Limb (tissue), 2 donors: ENCODE measurements around the gene BGLAP.

Experiments used
- DNase-seq, 2 donors: peaks; one replicate each; pipeline ENCODE4 v3.0.0-alpha.2; 2016; ENCODE audit errors: extremely low spot score in 2 of 2

The BGLAP gene

DNA sequence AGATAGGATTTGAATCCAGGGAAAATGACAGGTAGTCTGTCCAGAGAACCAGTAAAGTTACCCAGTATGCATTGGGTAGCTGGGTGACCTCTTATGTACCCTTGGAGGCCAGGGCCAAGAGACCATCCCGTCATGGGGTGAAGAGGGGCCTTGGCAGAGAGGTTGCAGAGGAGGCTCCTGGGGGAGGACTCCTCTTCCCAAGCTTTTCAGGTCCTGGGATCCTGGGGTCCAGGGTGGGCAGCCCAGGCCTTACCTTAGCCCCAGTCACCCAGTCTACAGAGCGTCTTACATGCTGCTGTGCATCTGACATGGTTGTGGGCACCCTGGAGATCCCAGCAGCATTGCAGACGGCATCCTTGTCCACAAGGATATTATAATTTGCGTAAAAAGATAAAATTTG lies 15.2 kb upstream of the BGLAP start:
- DNase-seq: no peak

GRCh38 chr1:156228501-156228900 lies 13.5 kb upstream of the BGLAP start:
- DNase-seq: no peak

DNA sequence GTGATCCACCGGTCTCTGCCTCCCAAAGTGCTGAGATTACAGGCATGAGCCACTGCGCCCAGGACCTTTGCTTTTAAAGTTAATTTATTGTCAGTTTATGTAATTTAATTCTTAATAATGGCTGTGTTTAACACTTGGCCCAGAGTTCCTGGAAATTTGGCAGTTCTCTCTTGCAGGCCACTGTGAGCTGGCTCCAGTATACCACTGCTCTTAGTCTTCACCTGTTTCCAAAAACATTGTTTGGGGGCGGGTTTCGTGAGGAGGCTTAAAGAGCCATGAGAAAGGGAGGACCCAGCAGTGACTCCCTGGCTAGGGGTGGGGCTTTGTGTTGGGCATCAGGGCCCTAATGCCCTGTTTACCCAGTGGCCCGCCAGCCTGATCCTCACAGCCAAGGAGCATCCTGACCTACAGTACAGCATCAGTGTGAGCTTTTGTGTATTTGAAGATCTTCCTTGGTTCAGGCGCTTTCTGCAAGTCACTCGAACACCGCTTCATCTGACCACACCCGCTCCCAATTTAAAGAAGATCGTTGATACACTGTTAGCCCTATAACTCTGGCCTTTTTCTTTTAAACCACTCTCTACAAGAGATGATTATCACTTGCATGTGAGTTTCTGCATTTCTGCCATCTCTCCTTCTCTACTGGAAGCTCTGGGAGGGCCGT lies 12.0 kb upstream of the BGLAP start:
- no peak for DNase-seq

DNA sequence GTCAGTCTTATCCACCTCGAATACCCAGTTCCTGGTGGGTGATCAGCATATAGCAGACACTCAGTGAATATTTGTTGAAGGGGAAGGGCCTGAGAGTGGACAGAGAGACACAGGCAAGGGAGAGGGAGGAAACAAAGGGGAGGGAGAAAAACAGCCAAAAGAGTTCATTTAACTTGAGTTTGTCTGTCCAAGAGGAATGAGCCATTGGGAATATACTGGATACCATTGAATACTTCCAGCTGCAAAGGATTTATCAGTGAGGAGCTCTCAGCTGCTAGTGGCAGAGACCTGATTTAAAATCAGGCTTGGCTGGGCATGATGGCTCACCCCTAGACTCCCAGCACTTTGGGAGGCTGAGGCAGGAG lies 11.5 kb upstream of the BGLAP start:
- no peak for DNase-seq

- no peak for DNase-seq
These were observed 9.6 kb upstream of the BGLAP start for GRCh38 chr1:156232201-156232894.

DNA sequence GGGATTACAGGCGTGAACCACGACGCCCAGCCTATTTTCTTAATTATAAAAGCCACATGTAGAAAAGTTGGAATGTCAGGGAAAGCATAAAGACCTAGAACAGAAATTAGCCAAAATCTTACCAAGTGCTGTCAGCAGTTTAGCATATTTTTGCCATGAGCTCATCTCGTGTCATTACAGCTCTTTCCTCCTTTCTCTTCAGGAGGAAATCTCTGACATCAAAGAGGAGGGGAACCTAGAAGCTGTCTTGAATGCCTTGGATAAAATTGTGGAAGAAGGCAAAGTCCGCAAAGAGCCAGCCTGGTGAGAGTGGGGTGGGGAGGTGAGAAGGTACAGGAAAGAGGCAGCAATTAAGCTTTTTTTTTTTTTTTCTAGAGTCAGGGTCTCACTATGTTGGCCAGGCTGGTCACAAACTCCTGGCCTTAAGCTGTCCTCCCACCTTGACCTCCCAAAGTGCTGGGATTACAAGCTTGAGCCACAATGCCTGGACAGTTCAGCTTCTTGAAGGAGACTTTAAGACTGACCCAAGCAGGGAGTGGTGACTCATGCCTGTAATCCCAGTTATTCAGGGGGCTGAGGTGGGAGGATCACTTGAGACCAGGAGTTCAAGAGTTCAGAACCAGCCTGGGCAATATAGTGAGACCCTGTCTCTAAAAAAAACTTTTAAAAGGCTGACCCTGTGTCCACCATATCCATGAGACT lies 8.4 kb upstream of the BGLAP start:
- DNase-seq: no peak

DNA sequence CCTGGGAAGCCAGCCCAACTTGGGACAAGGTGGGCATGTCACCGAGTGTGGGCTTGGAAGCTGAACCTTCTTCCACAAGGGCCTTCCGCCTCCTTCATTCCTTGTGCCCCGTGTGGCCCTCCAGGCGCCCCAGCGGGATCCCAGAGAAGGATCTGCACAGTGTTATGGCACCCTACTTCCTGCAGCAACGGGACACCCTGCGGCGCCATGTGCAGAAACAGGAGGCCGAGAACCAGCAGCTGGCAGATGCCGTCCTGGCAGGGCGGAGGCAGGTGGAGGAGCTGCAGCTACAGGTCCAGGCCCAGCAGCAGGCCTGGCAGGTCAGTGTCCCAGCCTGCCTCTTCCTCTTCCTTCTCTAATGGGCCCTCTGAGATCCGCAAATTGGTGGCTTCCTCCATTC lies 5.8 kb upstream of the BGLAP start:
- DNase-seq: no peak

GRCh38 chr1:156238248-156238647 lies 3.7 kb upstream of the BGLAP start:
- DNase-seq: no peak

DNA sequence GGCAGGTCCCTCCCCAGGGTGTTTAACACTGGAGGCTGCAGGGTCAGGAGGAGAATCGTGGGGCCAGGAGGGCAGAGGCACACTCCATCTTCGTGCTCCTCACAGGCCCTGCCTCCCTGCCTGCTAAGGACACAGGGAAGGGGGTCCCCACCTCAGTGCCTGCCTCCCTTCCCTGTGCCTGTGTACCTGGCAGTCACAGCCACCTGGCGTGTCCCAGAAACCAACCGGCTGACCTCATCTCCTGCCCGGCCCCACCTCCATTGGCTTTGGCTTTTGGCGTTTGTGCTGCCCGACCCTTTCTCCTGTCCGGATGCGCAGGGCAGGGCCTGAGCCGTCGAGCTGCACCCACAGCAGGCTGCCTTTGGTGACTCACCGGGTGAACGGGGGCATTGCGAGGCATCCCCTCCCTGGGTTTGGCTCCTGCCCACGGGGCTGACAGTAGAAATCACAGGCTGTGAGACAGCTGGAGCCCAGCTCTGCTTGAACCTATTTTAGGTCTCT lies 623 bp upstream of the BGLAP start:
- no peak for DNase-seq

- no peak for DNase-seq
These were observed 754 bp downstream of the BGLAP start for GRCh38 chr1:156242738-156243137.

DNA sequence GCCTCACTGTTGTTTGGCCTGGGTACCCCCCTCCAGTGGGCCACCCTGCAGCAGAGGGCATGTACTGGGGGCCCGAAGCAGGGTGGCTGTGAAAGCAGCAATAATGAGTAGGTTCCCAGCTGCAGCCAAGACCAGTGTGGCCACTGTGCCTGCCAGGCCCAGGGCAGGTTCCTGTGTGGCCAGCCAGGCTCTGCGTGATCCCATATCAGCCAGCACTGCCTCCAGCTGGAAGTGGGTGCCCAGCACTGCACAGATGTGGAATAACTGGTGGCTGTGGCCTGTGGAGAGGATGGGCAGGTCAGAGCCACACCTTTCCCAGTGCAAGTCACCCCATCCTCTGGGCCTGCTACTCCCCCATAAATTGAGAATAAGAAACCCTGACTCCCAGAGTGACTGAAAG lies 2.1 kb downstream of the BGLAP start:
- DNase-seq: no peak

DNA sequence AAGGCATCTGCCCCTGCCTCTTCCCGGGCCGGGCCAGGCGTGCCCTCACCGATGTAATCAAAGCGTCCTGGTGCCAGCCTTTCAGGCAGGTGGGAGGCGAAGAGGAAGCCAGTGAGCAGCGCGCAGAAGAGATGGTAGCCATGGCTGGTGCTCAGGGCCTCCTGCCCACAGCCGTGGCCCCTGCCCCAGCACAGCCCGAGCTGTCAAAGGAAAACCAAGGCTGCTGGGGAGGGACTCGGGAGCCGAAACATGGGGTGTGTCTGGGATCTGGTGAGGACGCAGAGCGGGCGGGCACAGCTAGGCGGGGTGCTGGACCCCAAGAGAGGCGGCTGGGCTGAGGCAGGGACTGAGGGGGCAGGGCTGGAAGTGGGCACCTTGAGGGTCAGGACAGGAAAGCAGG lies 2.7 kb downstream of the BGLAP start:
- DNase-seq: no peak

DNA sequence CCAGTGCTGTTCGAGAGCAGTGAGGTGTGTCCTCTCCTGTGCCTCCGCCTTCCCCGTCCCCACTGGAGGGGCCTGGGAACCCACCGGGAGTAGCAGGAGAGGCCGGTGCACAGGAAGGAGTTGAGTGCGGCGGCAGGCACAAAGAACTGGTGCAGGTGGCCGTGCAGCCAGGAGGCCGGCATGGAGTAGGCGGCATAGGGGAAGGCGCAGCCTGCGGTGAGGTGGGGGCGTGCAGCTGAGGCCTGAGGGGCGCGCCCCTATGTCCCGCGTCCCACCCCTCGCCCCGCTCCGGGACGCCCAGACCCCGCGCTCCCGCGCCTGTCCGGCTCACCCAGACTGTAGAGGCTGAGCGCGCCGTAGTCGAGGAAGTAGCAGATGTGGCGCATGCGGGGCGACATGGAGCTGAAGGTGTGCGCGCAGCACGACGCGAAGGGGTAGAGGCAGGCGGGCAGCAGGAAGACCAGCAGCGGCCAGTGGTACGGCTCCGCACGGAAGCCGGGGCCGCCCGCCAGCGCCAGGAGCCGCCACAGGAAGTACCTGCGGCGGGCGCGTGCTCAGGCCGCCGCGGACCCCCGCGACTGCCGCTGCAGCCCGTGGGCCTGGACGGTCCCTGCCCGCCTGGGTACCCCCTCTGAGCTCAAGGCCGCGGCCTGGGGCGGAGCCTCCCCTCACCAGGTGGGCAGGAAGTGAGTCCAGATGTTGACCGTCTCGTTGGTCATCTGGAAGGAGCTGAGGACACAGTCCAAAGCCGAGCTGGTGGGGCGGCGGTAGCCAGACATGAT lies 3.7 kb downstream of the BGLAP start:
- DNase-seq: peak in 1 of 2 donors; percentile 53

DNA sequence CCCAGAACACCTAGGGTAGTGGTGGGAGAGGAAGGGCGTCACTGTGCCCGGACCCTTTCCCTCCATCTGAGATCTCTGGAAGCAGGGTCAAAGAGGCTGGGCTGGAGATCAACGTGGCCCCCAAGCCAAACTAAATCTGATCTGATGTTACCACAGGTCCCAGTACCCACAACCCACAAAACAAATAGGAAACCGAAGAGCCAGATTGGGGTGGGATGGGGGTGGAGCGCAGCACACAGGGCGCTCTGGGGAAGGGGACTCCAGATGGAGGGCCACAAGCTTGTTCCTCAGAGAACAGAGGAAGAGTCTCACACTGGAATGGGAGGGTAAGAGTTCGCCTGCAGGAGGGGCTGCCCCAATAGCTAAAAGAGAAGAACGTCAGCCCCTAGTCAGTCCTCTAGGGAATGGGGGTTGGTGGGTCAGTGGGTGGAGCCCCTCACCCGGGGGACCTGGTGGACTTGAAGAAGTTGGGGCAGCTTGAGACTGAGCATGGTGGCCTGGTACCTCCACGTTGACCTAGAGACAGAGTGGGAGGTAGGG lies 4.3 kb downstream of the BGLAP start:
- DNase-seq: no peak

DNA sequence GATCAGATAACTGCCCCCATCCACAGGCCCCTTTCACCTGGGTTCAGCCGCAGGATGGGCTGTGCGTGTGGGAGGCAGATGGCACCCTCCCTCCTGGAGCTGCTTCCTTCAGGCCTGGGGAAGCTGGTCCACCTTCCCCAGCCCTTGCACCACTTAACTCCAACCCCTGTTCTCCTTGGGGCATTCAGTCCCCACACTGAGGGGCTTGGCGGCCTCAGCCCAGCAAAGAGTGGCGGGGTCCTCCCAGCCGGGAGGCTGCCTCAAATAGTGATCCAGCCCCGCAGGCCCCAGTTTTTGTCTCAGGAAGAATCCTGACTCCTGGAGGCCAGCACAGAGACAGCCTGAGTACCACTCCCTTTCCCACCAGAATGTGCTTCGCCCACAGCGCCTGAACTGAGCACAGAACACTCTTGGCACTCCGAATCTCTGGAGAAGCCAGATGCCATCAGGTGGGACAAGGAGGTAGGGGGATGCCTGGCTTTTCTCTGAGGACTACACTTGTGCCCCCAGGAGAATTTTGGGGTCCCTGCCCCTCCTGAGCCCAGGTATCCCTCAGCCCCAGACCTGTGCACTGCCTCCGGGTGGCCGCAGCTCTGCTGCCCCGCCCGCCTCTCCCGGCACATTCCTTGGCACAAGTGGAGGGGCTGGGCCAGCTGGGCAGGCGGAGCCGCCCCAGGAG lies 4.9 kb downstream of the BGLAP start:
- DNase-seq: no peak

DNA sequence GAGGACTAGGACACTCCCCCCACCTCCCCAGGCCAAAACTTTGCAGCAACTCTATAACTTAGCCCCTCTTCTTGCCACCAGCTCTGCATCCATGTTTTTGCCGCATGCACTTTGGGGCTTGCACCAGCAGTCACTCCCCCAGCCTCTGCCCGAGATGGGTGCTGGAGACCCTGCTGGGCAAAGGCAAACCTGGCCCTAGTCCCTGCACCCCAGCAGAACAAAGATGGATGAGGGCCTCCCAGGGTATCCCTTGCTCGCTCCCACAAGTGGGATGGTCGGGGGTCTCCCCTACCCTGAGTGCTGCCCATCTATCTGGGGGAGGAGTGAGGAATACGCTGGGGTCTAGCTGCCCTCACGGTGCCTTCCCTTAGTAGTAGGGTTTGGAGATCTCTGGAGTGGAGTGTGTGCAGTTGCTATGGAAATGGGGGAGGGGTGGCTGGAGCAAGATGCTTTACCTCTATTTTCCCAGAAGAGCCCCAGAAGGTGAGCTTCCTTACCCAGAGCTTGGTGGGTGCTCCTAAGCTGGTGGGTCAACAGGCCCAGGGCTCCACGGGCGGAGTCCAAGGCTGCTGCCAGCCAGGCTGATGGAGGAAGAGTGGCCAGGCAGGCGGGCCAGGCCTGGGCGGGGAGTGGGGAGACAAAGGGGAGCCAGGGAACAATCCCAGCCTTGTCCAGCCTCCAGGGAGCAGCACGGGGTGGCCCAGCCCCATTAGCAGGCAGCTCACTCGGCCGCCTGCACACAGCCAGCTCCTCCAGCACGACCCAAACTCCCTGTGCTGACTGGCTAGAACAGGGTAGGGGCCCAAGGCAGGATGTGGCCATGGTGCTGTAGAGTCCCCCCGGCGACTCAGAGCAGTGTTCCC lies 5.7 kb downstream of the BGLAP start, which contains the start of gene PAQR6:
PAQR6 (minus strand) TSS at position 597 of the 863 bp plus-strand sequence. CDS start 1,325 bp downstream, outside the sequence.
- peak in 1 of 2 donors; percentile 66 for DNase-seq

- DNase-seq: no peak
These were observed 6.3 kb downstream of the BGLAP start for GRCh38 chr1:156248323-156248683.

- DNase-seq: no peak
These were observed 7.6 kb downstream of the BGLAP start for GRCh38 chr1:156249593-156249992.

DNA sequence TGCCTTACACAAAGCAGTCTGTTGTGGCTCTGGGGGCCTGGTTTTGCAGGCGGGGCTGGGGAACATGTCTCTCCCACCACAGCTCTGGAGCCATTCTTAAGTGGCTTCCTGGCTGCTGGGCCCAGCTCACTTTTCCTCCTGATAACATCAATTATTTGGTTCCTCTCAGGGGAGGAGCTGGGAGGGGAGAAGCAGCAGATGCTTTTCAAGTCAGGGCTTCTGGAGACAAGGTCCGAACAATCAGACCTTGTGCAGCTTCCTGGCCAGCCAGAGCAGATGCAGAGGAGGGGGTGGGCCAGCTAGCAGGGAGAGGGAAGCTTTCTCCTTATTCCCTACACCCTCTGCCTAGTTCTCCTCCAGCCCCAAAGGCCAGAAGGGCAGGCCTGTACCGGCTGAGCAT lies 9.5 kb downstream of the BGLAP start:
- no peak for DNase-seq

DNA sequence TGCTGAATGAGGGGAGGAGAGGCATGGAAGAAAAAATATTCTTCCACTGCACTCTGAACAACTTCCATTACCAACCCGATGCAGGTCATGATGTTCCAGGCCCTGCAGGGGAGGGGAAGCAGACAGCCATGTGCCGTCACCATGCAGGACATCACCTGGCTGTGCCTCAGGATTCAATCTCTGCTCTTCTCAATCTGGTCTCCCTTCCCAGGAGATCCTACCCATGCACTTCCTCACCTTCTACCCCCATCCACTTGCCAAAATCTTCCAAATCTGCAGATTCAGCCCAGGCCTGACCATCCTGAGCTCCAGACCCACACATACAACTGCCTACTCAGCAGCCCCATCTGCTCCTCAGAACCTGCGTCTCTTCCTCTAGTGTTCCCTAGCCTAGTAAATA lies 11.7 kb downstream of the BGLAP start:
- DNase-seq: no peak
